WTC11 (cell line): Measurements from ENCODE around the gene IRAK2. TPM values are rescaled to one million over a fixed set of nuclear protein-coding genes. Genes with fewer than 3 reads are reported as not detected.
A peak's percentile ranks its signal among the peaks of the same experiment; 100 is the strongest.

Experiments used
- ATAC-seq: fragments of 200-7000 bp; cut with Tn5 transposase; 2 replicates; pipeline ENCODE4 v1.10.0; 2021; ENCODE audit warnings: mild to moderate bottlenecking, moderate library complexity
- CTCF ChIA-PET: fragments of 300-600 bp; sonication (Branson Sonifier 250); formaldehyde crosslinking; loops from one replicate; lab custom pipeline; 2021; ENCODE audit warnings: antibody characterized with exemption; lab: Charles Lee
- POLR2A ChIA-PET: fragments of 350-600 bp; sonication (Branson Sonifier 250); formaldehyde crosslinking; loops from one replicate; lab custom pipeline; 2021; ENCODE audit warnings: antibody characterized with exemption; lab: Charles Lee
- DNase-seq: peaks from one replicate; pipeline ENCODE4 v3.0.0; 2021; ENCODE audit warnings: low spot score
- H3K27ac Mint-ChIP-seq: 2 replicates; pipeline ENCODE4 v1.8.0; 2021; ENCODE audit warnings: mixed read lengths
- H3K27me3 Mint-ChIP-seq: 2 replicates; pipeline ENCODE4 v1.8.0; 2021; ENCODE audit warnings: low read depth, mild to moderate bottlenecking, moderate library complexity, mixed read lengths
- H3K36me3 Mint-ChIP-seq: 2 replicates; pipeline ENCODE4 v1.8.0; 2021; ENCODE audit warnings: mixed read lengths
- H3K4me1 Mint-ChIP-seq: 2 replicates; pipeline ENCODE4 v1.8.0; 2022; ENCODE audit warnings: mixed read lengths
- H3K4me3 Mint-ChIP-seq: 2 replicates; pipeline ENCODE4 v1.8.0; 2021; ENCODE audit warnings: mild to moderate bottlenecking, moderate library complexity, mixed read lengths
- H3K9me3 Mint-ChIP-seq: 2 replicates; pipeline ENCODE4 v1.8.0; 2021; ENCODE audit warnings: mixed read lengths
- ATF1 ChIP-seq: sonication (generic); formaldehyde crosslinking; IDR thresholded peaks from 2 replicates; pipeline ENCODE4 v1.8.1; 2023; ENCODE audit warnings: mild to moderate bottlenecking, moderate library complexity, missing genetic modification reagents
- ELF4 ChIP-seq: sonication (generic); formaldehyde crosslinking; IDR thresholded peaks from 2 replicates; pipeline ENCODE4 v1.8.1; 2022; ENCODE audit warnings: low read depth, mild to moderate bottlenecking, moderate library complexity, missing genetic modification reagents
- GABPB1 ChIP-seq: sonication (generic); formaldehyde crosslinking; IDR thresholded peaks from 2 replicates; pipeline ENCODE4 v1.8.1; 2023; ENCODE audit warnings: mild to moderate bottlenecking, missing genetic modification reagents
- GTF2I ChIP-seq: fragments of 250-450 bp; sonication (Bioruptor Pico); conservative IDR thresholded peaks from 2 replicates; pipeline ENCODE4 v1.4.0; 2021; ENCODE audit warnings: mild to moderate bottlenecking
- JAZF1 ChIP-seq: fragments of 250-450 bp; sonication (Bioruptor Pico); IDR thresholded peaks from 2 replicates; pipeline ENCODE4 v1.9.0; 2021; ENCODE audit warnings: moderate library complexity, mild to moderate bottlenecking, inconsistent platforms
- KAT7 ChIP-seq: sonication (generic); formaldehyde crosslinking; IDR thresholded peaks from 2 replicates; pipeline ENCODE4 v1.8.1; 2023; ENCODE audit warnings: missing genetic modification reagents, mild to moderate bottlenecking, borderline replicate concordance
- SMAD3 ChIP-seq: sonication (generic); formaldehyde crosslinking; IDR thresholded peaks from 2 replicates; pipeline ENCODE4 v1.8.0; 2022; ENCODE audit warnings: missing genetic modification reagents, mild to moderate bottlenecking, borderline replicate concordance
- SMAD4 ChIP-seq: sonication (generic); formaldehyde crosslinking; IDR thresholded peaks from 2 replicates; pipeline ENCODE4 v1.8.0; 2022; ENCODE audit warnings: mild to moderate bottlenecking, missing genetic modification reagents
- TEAD1 ChIP-seq: sonication (generic); formaldehyde crosslinking; IDR thresholded peaks from 2 replicates; pipeline ENCODE4 v1.8.0; 2022; ENCODE audit warnings: mild to moderate bottlenecking, missing genetic modification reagents
- TEAD4 ChIP-seq: sonication (generic); formaldehyde crosslinking; IDR thresholded peaks from 2 replicates; pipeline ENCODE4 v1.8.0; 2022; ENCODE audit warnings: mild to moderate bottlenecking, missing genetic modification reagents
- TP53 ChIP-seq: sonication (generic); formaldehyde crosslinking; IDR thresholded peaks from 2 replicates; pipeline ENCODE4 v1.8.1; 2023; ENCODE audit warnings: mild to moderate bottlenecking, missing genetic modification reagents
- ZBTB21 ChIP-seq: sonication (generic); formaldehyde crosslinking; IDR thresholded peaks from 2 replicates; pipeline ENCODE4 v1.8.1; 2023; ENCODE audit warnings: mild to moderate bottlenecking, missing genetic modification reagents, borderline replicate concordance
- ZNF138 ChIP-seq: sonication (generic); formaldehyde crosslinking; conservative IDR thresholded peaks from 2 replicates; pipeline ENCODE4 v1.8.1; 2022; ENCODE audit warnings: mild to moderate bottlenecking, moderate library complexity, missing genetic modification reagents
- ZNF396 ChIP-seq: fragments of 250-450 bp; sonication (Bioruptor Pico); IDR thresholded peaks from 2 replicates; pipeline ENCODE4 v1.8.0; 2021; ENCODE audit warnings: mild to moderate bottlenecking, moderate library complexity, borderline replicate concordance
- ZNF416 ChIP-seq: fragments of 250-450 bp; sonication (Bioruptor Pico); IDR thresholded peaks from 2 replicates; pipeline ENCODE4 v1.9.0; 2021; ENCODE audit warnings: mild to moderate bottlenecking, inconsistent platforms
- total RNA-seq: library from RNA; stranded (reverse); gene quantifications from 3 replicates; pipeline ENCODE4 v1.2.3, GENCODE V29; 2021
- TF ChIP-seq, protein P1 (sequence below): sonication (generic); formaldehyde crosslinking; conservative IDR thresholded peaks from 2 replicates; pipeline ENCODE4 v1.8.1; 2022; ENCODE audit warnings: mild to moderate bottlenecking, missing genetic modification reagents
- TF ChIP-seq, protein P2 (sequence below): sonication (generic); formaldehyde crosslinking; IDR thresholded peaks from 2 replicates; pipeline ENCODE4 v1.8.1; 2022; ENCODE audit warnings: mild to moderate bottlenecking, moderate library complexity, missing genetic modification reagents
- TF ChIP-seq, protein P3 (sequence below): sonication (generic); formaldehyde crosslinking; IDR thresholded peaks from 2 replicates; pipeline ENCODE4 v1.8.0; 2022; ENCODE audit warnings: mild to moderate bottlenecking, missing genetic modification reagents
- TF ChIP-seq, protein P4 (sequence below): sonication (generic); formaldehyde crosslinking; IDR thresholded peaks from 2 replicates; pipeline ENCODE4 v1.8.1; 2022; ENCODE audit warnings: mild to moderate bottlenecking, missing genetic modification reagents, moderate library complexity, borderline replicate concordance
- TF ChIP-seq, protein P5 (sequence below): sonication (generic); formaldehyde crosslinking; IDR thresholded peaks from 2 replicates; pipeline ENCODE4 v1.8.0; 2022; ENCODE audit warnings: mild to moderate bottlenecking, missing genetic modification reagents
- TF ChIP-seq, protein P6 (sequence below): fragments of 250-450 bp; sonication (Bioruptor Pico); conservative IDR thresholded peaks from 2 replicates; pipeline ENCODE4 v1.9.0; 2021; ENCODE audit warnings: mild to moderate bottlenecking
- TF ChIP-seq, protein P7 (sequence below): sonication (generic); formaldehyde crosslinking; IDR thresholded peaks from 2 replicates; pipeline ENCODE4 v1.8.1; 2022; ENCODE audit warnings: missing genetic modification reagents, borderline replicate concordance
- TF ChIP-seq, protein P8 (sequence below): sonication (generic); formaldehyde crosslinking; IDR thresholded peaks from 2 replicates; pipeline ENCODE4 v1.8.1; 2023; ENCODE audit warnings: mild to moderate bottlenecking, moderate library complexity, missing genetic modification reagents
- TF ChIP-seq, protein P9 (sequence below): sonication (generic); formaldehyde crosslinking; IDR thresholded peaks from 2 replicates; pipeline ENCODE4 v1.8.0; 2022; ENCODE audit warnings: mild to moderate bottlenecking, missing genetic modification reagents

IRAK2 gene
- total RNA-seq, 1 experiment from 2014 or later: 1.4 TPM

DNA sequence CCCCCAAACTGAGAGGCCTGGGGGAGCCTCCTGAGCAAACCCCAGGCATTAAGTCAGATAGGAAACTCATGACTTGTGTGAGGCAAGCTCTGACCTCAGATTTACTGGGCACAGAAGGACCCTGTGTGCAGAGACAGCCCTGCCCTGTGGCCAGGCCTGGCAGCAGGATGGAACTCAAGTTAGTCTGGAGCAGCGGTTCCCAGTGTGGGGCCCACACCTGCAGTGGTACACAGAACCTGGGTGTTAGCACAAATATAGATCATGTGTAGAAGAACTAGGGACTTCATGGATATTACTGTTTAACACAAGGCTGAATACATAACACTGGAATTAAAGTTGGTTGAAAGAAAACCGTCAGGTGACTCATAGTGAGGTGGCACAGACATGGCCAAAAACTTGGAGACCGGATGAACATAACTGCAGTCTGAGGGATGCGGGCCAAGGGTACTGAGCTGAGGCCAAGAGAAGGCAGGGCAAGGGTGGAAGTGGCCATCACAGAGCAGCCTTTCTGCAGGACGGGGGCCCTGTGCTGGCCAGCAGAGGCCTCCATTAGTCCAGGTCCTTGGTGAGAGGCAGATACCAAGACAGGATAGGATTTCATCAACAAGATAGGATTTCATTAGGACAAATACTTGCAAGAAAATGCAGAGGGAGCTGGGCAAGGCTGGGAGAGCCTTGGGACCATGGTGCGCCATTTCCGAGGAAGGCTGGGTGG lies 40.9 kb downstream of the IRAK2 start:
- TF ChIP-seq ZNF396 (CRISPR knock-in tag): no peak
- TF ChIP-seq ATF1 (CRISPR knock-in tag): no peak
- TF ChIP-seq, protein P1, sequence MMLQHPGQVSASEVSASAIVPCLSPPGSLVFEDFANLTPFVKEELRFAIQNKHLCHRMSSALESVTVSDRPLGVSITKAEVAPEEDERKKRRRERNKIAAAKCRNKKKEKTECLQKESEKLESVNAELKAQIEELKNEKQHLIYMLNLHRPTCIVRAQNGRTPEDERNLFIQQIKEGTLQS (CRISPR knock-in tag): no peak
- no peak for TF ChIP-seq ZNF416 (CRISPR knock-in tag)
- TF ChIP-seq JAZF1: no peak
- TF ChIP-seq, protein P2, sequence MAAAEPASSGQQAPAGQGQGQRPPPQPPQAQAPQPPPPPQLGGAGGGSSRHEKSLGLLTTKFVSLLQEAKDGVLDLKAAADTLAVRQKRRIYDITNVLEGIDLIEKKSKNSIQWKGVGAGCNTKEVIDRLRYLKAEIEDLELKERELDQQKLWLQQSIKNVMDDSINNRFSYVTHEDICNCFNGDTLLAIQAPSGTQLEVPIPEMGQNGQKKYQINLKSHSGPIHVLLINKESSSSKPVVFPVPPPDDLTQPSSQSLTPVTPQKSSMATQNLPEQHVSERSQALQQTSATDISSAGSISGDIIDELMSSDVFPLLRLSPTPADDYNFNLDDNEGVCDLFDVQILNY (CRISPR knock-in tag): no peak
- no peak for TF ChIP-seq TEAD4
- TF ChIP-seq, protein P3, sequence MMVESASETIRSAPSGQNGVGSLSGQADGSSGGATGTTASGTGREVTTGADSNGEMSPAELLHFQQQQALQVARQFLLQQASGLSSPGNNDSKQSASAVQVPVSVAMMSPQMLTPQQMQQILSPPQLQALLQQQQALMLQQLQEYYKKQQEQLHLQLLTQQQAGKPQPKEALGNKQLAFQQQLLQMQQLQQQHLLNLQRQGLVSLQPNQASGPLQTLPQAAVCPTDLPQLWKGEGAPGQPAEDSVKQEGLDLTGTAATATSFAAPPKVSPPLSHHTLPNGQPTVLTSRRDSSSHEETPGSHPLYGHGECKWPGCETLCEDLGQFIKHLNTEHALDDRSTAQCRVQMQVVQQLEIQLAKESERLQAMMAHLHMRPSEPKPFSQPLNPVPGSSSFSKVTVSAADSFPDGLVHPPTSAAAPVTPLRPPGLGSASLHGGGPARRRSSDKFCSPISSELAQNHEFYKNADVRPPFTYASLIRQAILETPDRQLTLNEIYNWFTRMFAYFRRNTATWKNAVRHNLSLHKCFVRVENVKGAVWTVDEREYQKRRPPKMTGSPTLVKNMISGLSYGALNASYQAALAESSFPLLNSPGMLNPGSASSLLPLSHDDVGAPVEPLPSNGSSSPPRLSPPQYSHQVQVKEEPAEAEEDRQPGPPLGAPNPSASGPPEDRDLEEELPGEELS (CRISPR knock-in tag): no peak
- no peak for TF ChIP-seq ZNF138 (CRISPR knock-in tag)
- TF ChIP-seq, protein P4, sequence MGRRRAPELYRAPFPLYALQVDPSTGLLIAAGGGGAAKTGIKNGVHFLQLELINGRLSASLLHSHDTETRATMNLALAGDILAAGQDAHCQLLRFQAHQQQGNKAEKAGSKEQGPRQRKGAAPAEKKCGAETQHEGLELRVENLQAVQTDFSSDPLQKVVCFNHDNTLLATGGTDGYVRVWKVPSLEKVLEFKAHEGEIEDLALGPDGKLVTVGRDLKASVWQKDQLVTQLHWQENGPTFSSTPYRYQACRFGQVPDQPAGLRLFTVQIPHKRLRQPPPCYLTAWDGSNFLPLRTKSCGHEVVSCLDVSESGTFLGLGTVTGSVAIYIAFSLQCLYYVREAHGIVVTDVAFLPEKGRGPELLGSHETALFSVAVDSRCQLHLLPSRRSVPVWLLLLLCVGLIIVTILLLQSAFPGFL (CRISPR knock-in tag): no peak
- TF ChIP-seq, protein P5, sequence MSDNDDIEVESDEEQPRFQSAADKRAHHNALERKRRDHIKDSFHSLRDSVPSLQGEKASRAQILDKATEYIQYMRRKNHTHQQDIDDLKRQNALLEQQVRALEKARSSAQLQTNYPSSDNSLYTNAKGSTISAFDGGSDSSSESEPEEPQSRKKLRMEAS (CRISPR knock-in tag): no peak
- no peak for TF ChIP-seq ELF4 (CRISPR knock-in tag)
- no peak for TF ChIP-seq TEAD1 (CRISPR knock-in tag)
- TF ChIP-seq KAT7 (CRISPR knock-in tag): no peak
- TF ChIP-seq ZBTB21 (CRISPR knock-in tag): no peak
- TF ChIP-seq SMAD3 (CRISPR knock-in tag): no peak
- Mint-ChIP-seq H3K4me1 (no peaks in the 10 kb centered on the region), H3K36me3 (no peaks in the 10 kb centered on the region), H3K27ac (peak overlapping the region; percentile 3; the same call in 1 of the 2 replicates), H3K9me3 (no peaks in the 10 kb centered on the region), H3K27me3 (no peaks in the 10 kb centered on the region), H3K4me3 (no peak overlapping the region)
- ATAC-seq: no peak
- ChIA-PET CTCF (no interaction called here), POLR2A (no interaction called here)
- DNase-seq: no peak

DNA sequence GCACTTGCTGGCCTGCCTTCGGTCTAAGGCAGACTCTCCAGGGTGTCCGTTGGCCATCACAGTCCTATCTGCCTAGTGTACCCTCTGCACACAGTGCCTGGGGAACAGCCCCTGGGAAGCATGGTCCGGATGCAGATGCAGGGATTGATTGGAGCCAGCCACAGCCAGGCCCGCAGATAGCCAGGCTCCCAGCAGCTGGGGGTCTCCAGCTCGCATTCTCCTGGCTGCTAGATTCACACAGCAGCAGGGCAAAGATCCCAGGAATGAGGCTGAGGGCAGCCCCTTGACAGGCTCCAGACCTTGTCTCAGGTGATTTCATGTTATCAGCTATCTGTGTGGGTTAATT lies 41.4 kb downstream of the IRAK2 start:
- ChIA-PET POLR2A (no interaction called here), CTCF (interaction anchor here (1.4 kb wide), 1 partner anchor 14 kb away, joined by 3 read pairs; no protein-coding TSS in a partner anchor)
- Mint-ChIP-seq H3K9me3 (no peaks in the 10 kb centered on the region), H3K27ac (no peak overlapping the region; the same call in 1 of the 2 replicates), H3K4me1 (no peaks in the 10 kb centered on the region), H3K36me3 (no peaks in the 10 kb centered on the region), H3K27me3 (no peaks in the 10 kb centered on the region), H3K4me3 (no peak overlapping the region)
- ATAC-seq (no peak; the same call in 1 of the 2 replicates), DNase-seq (no peak)
- no peak for TF ChIP-seq KAT7 (CRISPR knock-in tag)
- no peak for TF ChIP-seq TP53 (CRISPR knock-in tag)
- TF ChIP-seq, protein P6, sequence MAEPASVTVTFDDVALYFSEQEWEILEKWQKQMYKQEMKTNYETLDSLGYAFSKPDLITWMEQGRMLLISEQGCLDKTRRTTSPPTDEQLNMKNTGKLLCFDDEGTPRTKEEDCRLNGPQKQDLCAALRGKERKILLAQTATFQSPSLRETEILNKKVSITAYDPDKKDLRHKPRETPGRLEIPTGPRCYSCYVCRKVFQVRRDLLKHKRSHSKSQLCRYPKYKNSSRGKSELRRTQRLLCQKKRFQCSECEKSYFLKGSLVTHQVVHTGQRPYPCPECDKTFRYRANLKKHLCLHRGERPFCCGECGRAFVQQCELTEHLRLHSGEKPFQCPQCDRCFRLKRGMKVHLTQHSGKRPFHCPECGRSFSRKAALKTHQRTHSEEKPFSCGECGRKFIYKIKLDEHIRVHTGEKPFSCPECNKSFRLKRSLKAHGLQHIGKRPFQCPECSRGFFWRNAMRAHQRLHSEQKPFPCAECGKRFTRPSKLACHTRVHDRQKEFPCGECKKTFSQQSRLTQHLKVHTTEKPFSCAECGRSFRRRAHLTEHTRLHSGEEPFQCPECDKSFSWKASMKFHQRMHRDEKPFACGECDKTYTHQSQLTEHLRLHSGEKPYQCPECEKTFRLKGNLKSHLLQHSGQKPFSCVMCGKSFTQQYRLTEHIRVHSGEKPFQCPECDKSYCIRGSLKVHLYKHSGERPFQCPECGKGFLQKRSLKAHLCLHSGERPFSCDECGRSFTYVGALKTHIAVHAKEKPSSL (CRISPR knock-in tag): no peak
- no peak for TF ChIP-seq GTF2I (CRISPR knock-in tag)
- TF ChIP-seq, protein P7, sequence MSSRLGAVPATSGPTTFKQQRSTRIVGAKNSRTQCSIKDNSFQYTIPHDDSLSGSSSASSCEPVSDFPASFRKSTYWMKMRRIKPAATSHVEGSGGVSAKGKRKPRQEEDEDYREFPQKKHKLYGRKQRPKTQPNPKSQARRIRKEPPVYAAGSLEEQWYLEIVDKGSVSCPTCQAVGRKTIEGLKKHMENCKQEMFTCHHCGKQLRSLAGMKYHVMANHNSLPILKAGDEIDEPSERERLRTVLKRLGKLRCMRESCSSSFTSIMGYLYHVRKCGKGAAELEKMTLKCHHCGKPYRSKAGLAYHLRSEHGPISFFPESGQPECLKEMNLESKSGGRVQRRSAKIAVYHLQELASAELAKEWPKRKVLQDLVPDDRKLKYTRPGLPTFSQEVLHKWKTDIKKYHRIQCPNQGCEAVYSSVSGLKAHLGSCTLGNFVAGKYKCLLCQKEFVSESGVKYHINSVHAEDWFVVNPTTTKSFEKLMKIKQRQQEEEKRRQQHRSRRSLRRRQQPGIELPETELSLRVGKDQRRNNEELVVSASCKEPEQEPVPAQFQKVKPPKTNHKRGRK (CRISPR knock-in tag): no peak
- TF ChIP-seq SMAD4 (CRISPR knock-in tag): no peak
- TF ChIP-seq GABPB1 (CRISPR knock-in tag): no peak
- TF ChIP-seq, protein P8, sequence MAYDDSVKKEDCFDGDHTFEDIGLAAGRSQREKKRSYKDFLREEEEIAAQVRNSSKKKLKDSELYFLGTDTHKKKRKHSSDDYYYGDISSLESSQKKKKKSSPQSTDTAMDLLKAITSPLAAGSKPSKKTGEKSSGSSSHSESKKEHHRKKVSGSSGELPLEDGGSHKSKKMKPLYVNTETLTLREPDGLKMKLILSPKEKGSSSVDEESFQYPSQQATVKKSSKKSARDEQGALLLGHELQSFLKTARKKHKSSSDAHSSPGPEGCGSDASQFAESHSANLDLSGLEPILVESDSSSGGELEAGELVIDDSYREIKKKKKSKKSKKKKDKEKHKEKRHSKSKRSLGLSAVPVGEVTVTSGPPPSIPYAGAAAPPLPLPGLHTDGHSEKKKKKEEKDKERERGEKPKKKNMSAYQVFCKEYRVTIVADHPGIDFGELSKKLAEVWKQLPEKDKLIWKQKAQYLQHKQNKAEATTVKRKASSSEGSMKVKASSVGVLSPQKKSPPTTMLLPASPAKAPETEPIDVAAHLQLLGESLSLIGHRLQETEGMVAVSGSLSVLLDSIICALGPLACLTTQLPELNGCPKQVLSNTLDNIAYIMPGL (CRISPR knock-in tag): no peak
- TF ChIP-seq, protein P9, sequence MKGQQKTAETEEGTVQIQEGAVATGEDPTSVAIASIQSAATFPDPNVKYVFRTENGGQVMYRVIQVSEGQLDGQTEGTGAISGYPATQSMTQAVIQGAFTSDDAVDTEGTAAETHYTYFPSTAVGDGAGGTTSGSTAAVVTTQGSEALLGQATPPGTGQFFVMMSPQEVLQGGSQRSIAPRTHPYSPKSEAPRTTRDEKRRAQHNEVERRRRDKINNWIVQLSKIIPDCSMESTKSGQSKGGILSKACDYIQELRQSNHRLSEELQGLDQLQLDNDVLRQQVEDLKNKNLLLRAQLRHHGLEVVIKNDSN: no peak
